ENCODE measurements around the gene PPP1R3E. TPM values are rescaled to one million over a fixed set of nuclear protein-coding genes. Genes with fewer than 3 reads are reported as not detected.

Gene PPP1R3E
- total RNA-seq, 1 donor from 2014 or later: 5.1 TPM

GRCh38 chr14:23322568-23323517 is 20.2 kb upstream of the PPP1R3E start:
- no peak for ATAC-seq

GRCh38 chr14:23321572-23322547 is 19.2 kb upstream of the PPP1R3E start:
- ATAC-seq: peak; percentile 15

GRCh38 chr14:23320584-23321571 is 18.2 kb upstream of the PPP1R3E start, which contains the start of gene PABPN1:
Gene PABPN1 (plus strand): TSS chr14:23321457. CDS start chr14:23321470, 13 bp downstream.
- peak; percentile 95 for ATAC-seq

- ATAC-seq: no peak
Observed at GRCh38 chr14:23319746-23320583, 17.3 kb upstream of the PPP1R3E start.

- ATAC-seq: no peak
Observed at GRCh38 chr14:23316300-23316699, 13.6 kb upstream of the PPP1R3E start.

GRCh38 chr14:23310546-23310945 is 7.9 kb upstream of the PPP1R3E start:
- ATAC-seq: no peak

- ATAC-seq: no peak
Observed at GRCh38 chr14:23308721-23309445, 6.2 kb upstream of the PPP1R3E start.

GRCh38 chr14:23307687-23308644 is 5.3 kb upstream of the PPP1R3E start:
- peak; percentile 63 for ATAC-seq

GRCh38 chr14:23307146-23307530 is 4.5 kb upstream of the PPP1R3E start:
- ATAC-seq: no peak

- ATAC-seq: peak; percentile 72
Observed at GRCh38 chr14:23306412-23307145, 3.9 kb upstream of the PPP1R3E start, which contains the start of gene BCL2L2. Gene BCL2L2 (plus strand): TSS chr14:23306833. CDS start chr14:23307768, 935 bp downstream.

- no peak for ATAC-seq
Observed at GRCh38 chr14:23301969-23302289, 730 bp downstream of the PPP1R3E start.

GRCh38 chr14:23301288-23301968 is 1.2 kb downstream of the PPP1R3E start:
- peak; percentile 83 for ATAC-seq

GRCh38 chr14:23300687-23301223 is 1.9 kb downstream of the PPP1R3E start:
- peak; percentile 7 for ATAC-seq

GRCh38 chr14:23299986-23300686 is 2.5 kb downstream of the PPP1R3E start:
- no peak for ATAC-seq

GRCh38 chr14:23299211-23299957 is 3.3 kb downstream of the PPP1R3E start:
- ATAC-seq: peak; percentile 15

All from esophagus mucosa (tissue), 1 donor.